H1 (cell line): Measurements from ENCODE around the gene KCNQ1. TPM values are rescaled to one million over a fixed set of nuclear protein-coding genes. Genes with fewer than 3 reads are reported as not detected.

Experiments used
- CTCF ChIA-PET: fragments of 300-600 bp; sonication (Branson Sonifier 250); formaldehyde crosslinking; loops from one replicate; lab custom pipeline; 2021; ENCODE audit not compliant: partially characterized antibody; lab: Charles Lee
- POLR2A ChIA-PET: fragments of 300-600 bp; sonication (Branson Sonifier 250); formaldehyde crosslinking; loops from one replicate; lab custom pipeline; 2021; ENCODE audit warnings: inconsistent platforms; ENCODE audit not compliant: partially characterized antibody; lab: Charles Lee
- DNase-seq, 2 experiments: peaks; one replicate each; pipeline versions ENCODE4 v3.0.0 to v3.0.0-alpha.2; 2010 to 2022; ENCODE audit warnings: low spot score in 2 of 2, low read depth in 1 of 2, mixed read lengths in 1 of 2
- FAIRE-seq: peaks from 2 replicates; lab custom pipeline; 2011; peaks lifted over from hg19 to GRCh38; lab: Jason Lieb, UNC
- H2AFZ ChIP-seq: 2 replicates; pipeline ENCODE4 v1.8.1; 2012; ENCODE audit warnings: low read length, inconsistent platforms
- H2AK5ac ChIP-seq: 2 replicates; pipeline ENCODE4 v1.6.1; 2013; ENCODE audit warnings: low read depth, low read length
- H2BK120ac ChIP-seq: replicated peaks from 2 replicates; pipeline ENCODE3; 2013; ENCODE audit warnings: low read depth, low read length, inconsistent platforms
- H2BK12ac ChIP-seq: 2 replicates; pipeline ENCODE4 v1.6.1; 2013; ENCODE audit warnings: low read depth, low read length
- H2BK15ac ChIP-seq: 2 replicates; pipeline ENCODE4 v1.6.1; 2013; ENCODE audit warnings: low read length
- H2BK20ac ChIP-seq: 2 replicates; pipeline ENCODE4 v1.6.1; 2013; ENCODE audit warnings: low read length
- H2BK5ac ChIP-seq: 2 replicates; pipeline ENCODE4 v1.6.1; 2013; ENCODE audit warnings: low read depth, low read length
- H3K14ac ChIP-seq: 2 replicates; pipeline ENCODE4 v1.6.1; 2013; ENCODE audit warnings: inconsistent platforms; ENCODE audit not compliant: insufficient read length
- H3K18ac ChIP-seq: 2 replicates; pipeline ENCODE4 v1.6.1; 2013; ENCODE audit warnings: low read length; ENCODE audit errors: extremely low read depth
- H3K23ac ChIP-seq: 2 replicates; pipeline ENCODE4 v1.6.1; 2013; ENCODE audit warnings: inconsistent platforms; ENCODE audit not compliant: insufficient read length
- H3K23me2 ChIP-seq: 2 replicates; pipeline ENCODE4 v1.6.1; 2013; ENCODE audit warnings: low read depth, low read length
- H3K27ac ChIP-seq: 2 replicates; pipeline ENCODE4 v1.6.1; 2011; ENCODE audit warnings: low read depth, low read length, inconsistent platforms
- H3K27me3 ChIP-seq, 4 experiments: replicated peaks in 1 of 4; 1 replicate in 1 of 4; 2 replicates in 3 of 4; pipeline versions ENCODE4 v1.6.1 to v1.8.1; 2011 to 2013; ENCODE audit warnings: low read length in 3 of 4, mild to moderate bottlenecking in 3 of 4, inconsistent platforms in 2 of 4, mixed read lengths in 2 of 4, moderate library complexity in 1 of 4; ENCODE audit not compliant: control insufficient read depth in 3 of 4, insufficient read depth in 3 of 4; ENCODE audit errors: extremely low read depth in 1 of 4
- H3K36me3 ChIP-seq, 4 experiments: 2 replicates each; pipeline versions ENCODE4 v1.6.1 to v1.8.1; 2011 to 2013; ENCODE audit warnings: mild to moderate bottlenecking in 4 of 4, low read length in 3 of 4, moderate library complexity in 2 of 4, control low read depth in 1 of 4, inconsistent platforms in 1 of 4; ENCODE audit not compliant: insufficient read depth in 4 of 4, control insufficient read depth in 2 of 4
- H3K4ac ChIP-seq: replicated peaks from 2 replicates; pipeline ENCODE3; 2013; ENCODE audit warnings: low read length, low read depth, mixed read lengths, inconsistent platforms; ENCODE audit not compliant: insufficient read length
- H3K4me1 ChIP-seq, 4 experiments: replicated peaks in 1 of 4; 1 replicate in 1 of 4; 2 replicates in 3 of 4; pipeline versions ENCODE4 v1.6.1 to v1.8.1; 2011 to 2013; ENCODE audit warnings: low read length in 3 of 4, inconsistent platforms in 2 of 4, mixed read lengths in 1 of 4; ENCODE audit not compliant: insufficient read depth in 4 of 4, control insufficient read depth in 3 of 4
- H3K4me2 ChIP-seq, 2 experiments: 2 replicates each; pipeline versions ENCODE4 v1.6.1 to v1.8.1; 2011 to 2013; ENCODE audit warnings: low read depth in 2 of 2, low read length in 2 of 2, control low read depth in 1 of 2, inconsistent platforms in 1 of 2, mild to moderate bottlenecking in 1 of 2; ENCODE audit not compliant: insufficient read depth in 1 of 2
- H3K4me3 ChIP-seq, 4 experiments: fragments of 200-600, 300-600 bp in 1 of 4; sonication (generic), shearing (Covaris generic), sonication (Bioruptor Twin) in 1 of 4; 2 replicates each; pipeline versions ENCODE4 v1.5.1 to v1.8.1; 2011 to 2016; ENCODE audit warnings: low read length in 4 of 4, low read depth in 3 of 4, control low read depth in 2 of 4, inconsistent platforms in 2 of 4, mild to moderate bottlenecking in 2 of 4, mixed read lengths in 1 of 4, moderate library complexity in 1 of 4; ENCODE audit not compliant: insufficient read depth in 2 of 4; ENCODE audit errors: extremely low read depth in 1 of 4
- H3K56ac ChIP-seq: replicated peaks from 2 replicates; pipeline ENCODE3; 2013; ENCODE audit warnings: low read depth, mild to moderate bottlenecking, mixed read lengths, low read length, inconsistent platforms; ENCODE audit not compliant: insufficient read length
- H3K79me1 ChIP-seq: 2 replicates; pipeline ENCODE4 v1.6.1; 2013; ENCODE audit warnings: low read depth, low read length, control low read depth
- H3K79me2 ChIP-seq, 2 experiments: 2 replicates each; pipeline versions ENCODE4 v1.6.1 to v1.8.1; 2012 to 2013; ENCODE audit warnings: low read length in 2 of 2, mild to moderate bottlenecking in 2 of 2, inconsistent platforms in 1 of 2; ENCODE audit not compliant: insufficient read depth in 2 of 2, control insufficient read depth in 1 of 2
- H3K9ac ChIP-seq, 4 experiments: replicated peaks in 1 of 4; 1 replicate in 1 of 4; 2 replicates in 3 of 4; pipeline versions ENCODE4 v1.6.1 to v1.8.1; 2011 to 2013; ENCODE audit warnings: low read depth in 3 of 4, low read length in 3 of 4, control low read depth in 2 of 4, mild to moderate bottlenecking in 2 of 4, moderate library complexity in 2 of 4, inconsistent platforms in 1 of 4; ENCODE audit errors: extremely low read depth in 1 of 4
- H3K9me3 ChIP-seq, 2 experiments: 2 replicates each; pipeline versions ENCODE4 v1.6.1 to v1.8.1; 2012 to 2013; ENCODE audit warnings: mild to moderate bottlenecking in 2 of 2, moderate library complexity in 2 of 2, control low read depth in 1 of 2, inconsistent platforms in 1 of 2, low read depth in 1 of 2, low read length in 1 of 2, mixed read lengths in 1 of 2; ENCODE audit not compliant: insufficient read depth in 2 of 2
- H4K20me1 ChIP-seq, 2 experiments: replicated peaks in 1 of 2; 2 replicates each; pipeline versions ENCODE3 to v1.8.1; 2011 to 2013; ENCODE audit warnings: inconsistent platforms in 2 of 2, low read length in 2 of 2, mild to moderate bottlenecking in 1 of 2; ENCODE audit not compliant: insufficient read depth in 2 of 2, control insufficient read depth in 1 of 2
- H4K5ac ChIP-seq: 2 replicates; pipeline ENCODE4 v1.6.1; 2013; ENCODE audit warnings: low read length, low read depth, mixed read lengths, inconsistent platforms; ENCODE audit not compliant: insufficient read length
- H4K8ac ChIP-seq: 2 replicates; pipeline ENCODE4 v1.8.0; 2013; ENCODE audit warnings: mild to moderate bottlenecking, moderate library complexity, low read length, inconsistent platforms; ENCODE audit not compliant: insufficient read depth; ENCODE audit errors: extremely low read depth
- H4K91ac ChIP-seq: replicated peaks from 2 replicates; pipeline ENCODE3; 2013; ENCODE audit warnings: low read length, mixed read lengths, inconsistent platforms; ENCODE audit not compliant: insufficient read length
- BACH1 ChIP-seq: IDR thresholded peaks from 2 replicates; pipeline ENCODE4 v1.6.1; 2012; ENCODE audit warnings: low read length, improper control_type of control experiment
- CTBP2 ChIP-seq: IDR thresholded peaks from 2 replicates; pipeline ENCODE4 v1.7.0; 2011; ENCODE audit warnings: borderline replicate concordance, mild to moderate bottlenecking, moderate library complexity, mixed read lengths, low read length; ENCODE audit not compliant: insufficient read depth, insufficient read length
- GABPA ChIP-seq: IDR thresholded peaks from 2 replicates; pipeline ENCODE4 v1.6.1; 2011; ENCODE audit warnings: mild to moderate bottlenecking, low read length, moderate library complexity, borderline replicate concordance; ENCODE audit not compliant: insufficient read depth
- HDAC6 ChIP-seq: IDR thresholded peaks from one replicate; pipeline ENCODE4 v1.7.1; 2012; ENCODE audit warnings: low read depth, mild to moderate bottlenecking, inconsistent platforms, low read length, moderate library complexity
- MAFK ChIP-seq: IDR thresholded peaks from 2 replicates; pipeline ENCODE4 v1.6.1; 2012; ENCODE audit warnings: low read depth, mild to moderate bottlenecking, improper control_type of control experiment, low read length
- NRF1 ChIP-seq: IDR thresholded peaks from 2 replicates; pipeline ENCODE4 v1.6.1; 2011; ENCODE audit warnings: mild to moderate bottlenecking, low read depth, low read length, improper control_type of control experiment
- SAP30 ChIP-seq: fragments of 300-600 bp; sonication (generic); IDR thresholded peaks from 2 replicates; pipeline ENCODE4 v1.7.1; 2012; ENCODE audit warnings: low read length, moderate library complexity, mild to moderate bottlenecking, inconsistent platforms; ENCODE audit not compliant: insufficient read depth, insufficient replicate concordance
- SIX5 ChIP-seq: IDR thresholded peaks from 2 replicates; pipeline ENCODE4 v1.6.1; 2011; ENCODE audit warnings: mild to moderate bottlenecking, low read depth, low read length
- SP1 ChIP-seq: IDR thresholded peaks from 2 replicates; pipeline ENCODE4 v1.6.1; 2011; ENCODE audit warnings: low read depth, low read length
- ZNF274 ChIP-seq: IDR thresholded peaks from 2 replicates; pipeline ENCODE4 v1.7.0; 2012; ENCODE audit warnings: low read length, borderline replicate concordance; ENCODE audit errors: extremely low read depth
- WGBS, 2 experiments: shearing (Covaris generic) in 1 of 2; methylation state at CpG; one replicate each; pipeline versions ENCODE4 v1.1.6 to v1.1.7; 2013 to 2015; ENCODE audit warnings: low lambda C conversion rate in 2 of 2, mixed read lengths in 2 of 2, inconsistent platforms in 1 of 2, low coverage in 1 of 2, missing lambda C conversion rate in 1 of 2; ENCODE audit not compliant: insufficient replicate concordance in 2 of 2, insufficient coverage in 1 of 2, insufficient read length in 1 of 2; ENCODE audit errors: extremely low coverage in 1 of 2, missing lambda C conversion rate in 1 of 2; 5-methylcytosine and 5-hydroxymethylcytosine counted together
- polyA plus RNA-seq, 7 experiments: library from polyadenylated mRNA; depleted of rRNA in 3 of 7; stranded (reverse) in 5 of 7; unstranded in 2 of 7; fragments of >200 nt in 5 of 7; fragments of 200-250 nt in 2 of 7; gene quantifications; 1 replicate in 5 of 7; 2 replicates in 1 of 7; 4 replicates in 1 of 7; pipeline versions ENCODE4 v1.2.1 to v1.2.3, GENCODE V29; 2011 to 2013; ENCODE audit warnings: missing spikeins in 2 of 7, mixed read lengths in 2 of 7
- total RNA-seq: library from RNA; stranded (reverse); fragmentation: NEBNext Ultra II Directional; extraction: Animal tissue kit (Norgen Biotek cat#: 25700); gene quantifications from 2 replicates; pipeline ENCODE4 v1.2.1, GENCODE V29; 2021
- TF ChIP-seq, protein P1 (sequence below): IDR thresholded peaks from 2 replicates; pipeline ENCODE4 v1.6.1; 2011; ENCODE audit warnings: low read depth, mild to moderate bottlenecking, low read length; ENCODE audit not compliant: insufficient read depth

The KCNQ1 gene
- total and polyA plus RNA-seq, 2 of the 8 experiments (the other 6 are each of a cell fraction or from before 2014, with no cell fraction given) = 1.9 to 2.0 TPM

DNA sequence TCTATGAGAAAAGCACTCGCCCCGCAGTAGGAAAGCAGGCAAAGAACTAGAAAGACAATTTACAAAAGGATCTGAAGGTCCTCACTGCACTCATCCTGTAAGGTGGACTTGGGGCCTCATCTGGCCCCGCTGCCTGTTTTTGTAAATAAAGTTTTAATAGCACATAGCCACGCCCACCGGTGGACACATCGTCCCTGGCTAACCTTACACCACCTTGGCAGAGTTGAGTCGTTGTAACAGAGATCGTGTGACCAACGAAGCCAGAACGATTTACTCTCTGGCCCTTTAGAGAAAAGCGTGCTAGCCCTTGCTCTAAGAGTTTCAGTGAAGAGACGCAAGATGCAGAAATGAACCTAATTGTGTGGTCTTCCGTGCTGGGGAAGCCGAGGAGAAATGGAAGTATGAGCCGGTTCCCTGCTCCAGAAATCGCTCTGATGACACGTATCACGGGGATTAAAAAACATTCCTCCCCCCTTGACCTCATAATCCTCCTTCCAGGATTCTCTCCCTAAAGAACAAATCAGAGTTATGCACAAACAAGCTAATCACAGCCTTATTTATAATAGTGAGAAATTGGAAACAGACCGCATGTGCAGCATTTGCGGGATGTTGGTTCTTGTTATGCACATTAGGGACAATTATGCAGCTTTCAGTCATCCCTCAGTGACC is 360.7 kb downstream of the KCNQ1 start:
- Histone ChIP-seq H4K5ac (no peak overlapping the region), H3K79me2 (no peaks in the 10 kb centered on the region), H3K9ac (no peak overlapping the region), H3K14ac (no peak overlapping the region), H2BK20ac (no peak overlapping the region), H4K91ac (no peak overlapping the region), H4K8ac (no peak overlapping the region), H3K4me3 (no peak overlapping the region), H3K4me2 (no peak overlapping the region), H3K79me1 (no peaks in the 10 kb centered on the region), H3K4ac (no peak overlapping the region), H3K56ac (no peak overlapping the region), H3K9me3 (no peaks in the 10 kb centered on the region), H2BK15ac (0 out of 2 replicates have a peak overlapping the region, but pooled peaks have one; percentile 55), H3K36me3 (no peaks in the 10 kb centered on the region), H4K20me1 (no peaks in the 10 kb centered on the region), H3K18ac (peak overlapping the region; percentile 43; the same call in 1 of the 2 replicates), H2BK120ac (no peak overlapping the region), H2AK5ac (no peak overlapping the region), H2BK5ac (no peak overlapping the region), H3K4me1 (peaks cover 3 to 8% (median 4%) of the 10 kb centered on the region in 4 experiments; a peak in 6 of 7 replicates), H3K23me2 (peaks cover 4% of the 10 kb centered on the region; the same call in 1 of the 2 replicates), H2AFZ (no peak overlapping the region), H3K23ac (no peak overlapping the region), H3K27me3 (peaks cover 0 to 37% (median 18%) of the 10 kb centered on the region in 4 experiments; a peak in 6 of 7 replicates), H3K27ac (no peak overlapping the region), H2BK12ac (0 out of 2 replicates have a peak overlapping the region, but pooled peaks have one; percentile 41)
- ChIA-PET CTCF (interaction anchor here (1.5 to 3.2 kb wide), 3 partner anchors 15 to 273 kb away, joined by 3 to 7 read pairs (median 4); no protein-coding TSS in a partner anchor), POLR2A (no interaction called here)
- 88% methylated on average over 20 of the region's 20 CpGs; no CpG with 5 or more reads in 1 of the 2 experiments for WGBS, 2 experiments
- TF ChIP-seq SIX5 (no peak), ZNF274 (no peak), GABPA (no peak), NRF1 (no peak), SAP30 (no peak), CTBP2 (no peak), BACH1 (no peak), SP1 (no peak), HDAC6 (no peak), MAFK (no peak)
- TF ChIP-seq, protein P1, sequence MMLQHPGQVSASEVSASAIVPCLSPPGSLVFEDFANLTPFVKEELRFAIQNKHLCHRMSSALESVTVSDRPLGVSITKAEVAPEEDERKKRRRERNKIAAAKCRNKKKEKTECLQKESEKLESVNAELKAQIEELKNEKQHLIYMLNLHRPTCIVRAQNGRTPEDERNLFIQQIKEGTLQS = no peak
- FAIRE-seq = no peak
- no peak for DNase-seq
